Measurements from ENCODE around the gene TRIOBP.
A peak's percentile ranks its signal among the peaks of the same experiment; 100 is the strongest.
"Not testable (repeated sequence)": the region's sequence is repeated elsewhere in the genome, so short reads cannot be mapped to it uniquely, and the experiment has no call there.

Gene TRIOBP, protein sequence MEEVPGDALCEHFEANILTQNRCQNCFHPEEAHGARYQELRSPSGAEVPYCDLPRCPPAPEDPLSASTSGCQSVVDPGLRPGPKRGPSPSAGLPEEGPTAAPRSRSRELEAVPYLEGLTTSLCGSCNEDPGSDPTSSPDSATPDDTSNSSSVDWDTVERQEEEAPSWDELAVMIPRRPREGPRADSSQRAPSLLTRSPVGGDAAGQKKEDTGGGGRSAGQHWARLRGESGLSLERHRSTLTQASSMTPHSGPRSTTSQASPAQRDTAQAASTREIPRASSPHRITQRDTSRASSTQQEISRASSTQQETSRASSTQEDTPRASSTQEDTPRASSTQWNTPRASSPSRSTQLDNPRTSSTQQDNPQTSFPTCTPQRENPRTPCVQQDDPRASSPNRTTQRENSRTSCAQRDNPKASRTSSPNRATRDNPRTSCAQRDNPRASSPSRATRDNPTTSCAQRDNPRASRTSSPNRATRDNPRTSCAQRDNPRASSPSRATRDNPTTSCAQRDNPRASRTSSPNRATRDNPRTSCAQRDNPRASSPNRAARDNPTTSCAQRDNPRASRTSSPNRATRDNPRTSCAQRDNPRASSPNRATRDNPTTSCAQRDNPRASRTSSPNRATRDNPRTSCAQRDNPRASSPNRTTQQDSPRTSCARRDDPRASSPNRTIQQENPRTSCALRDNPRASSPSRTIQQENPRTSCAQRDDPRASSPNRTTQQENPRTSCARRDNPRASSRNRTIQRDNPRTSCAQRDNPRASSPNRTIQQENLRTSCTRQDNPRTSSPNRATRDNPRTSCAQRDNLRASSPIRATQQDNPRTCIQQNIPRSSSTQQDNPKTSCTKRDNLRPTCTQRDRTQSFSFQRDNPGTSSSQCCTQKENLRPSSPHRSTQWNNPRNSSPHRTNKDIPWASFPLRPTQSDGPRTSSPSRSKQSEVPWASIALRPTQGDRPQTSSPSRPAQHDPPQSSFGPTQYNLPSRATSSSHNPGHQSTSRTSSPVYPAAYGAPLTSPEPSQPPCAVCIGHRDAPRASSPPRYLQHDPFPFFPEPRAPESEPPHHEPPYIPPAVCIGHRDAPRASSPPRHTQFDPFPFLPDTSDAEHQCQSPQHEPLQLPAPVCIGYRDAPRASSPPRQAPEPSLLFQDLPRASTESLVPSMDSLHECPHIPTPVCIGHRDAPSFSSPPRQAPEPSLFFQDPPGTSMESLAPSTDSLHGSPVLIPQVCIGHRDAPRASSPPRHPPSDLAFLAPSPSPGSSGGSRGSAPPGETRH (N-terminal part only)

DNA sequence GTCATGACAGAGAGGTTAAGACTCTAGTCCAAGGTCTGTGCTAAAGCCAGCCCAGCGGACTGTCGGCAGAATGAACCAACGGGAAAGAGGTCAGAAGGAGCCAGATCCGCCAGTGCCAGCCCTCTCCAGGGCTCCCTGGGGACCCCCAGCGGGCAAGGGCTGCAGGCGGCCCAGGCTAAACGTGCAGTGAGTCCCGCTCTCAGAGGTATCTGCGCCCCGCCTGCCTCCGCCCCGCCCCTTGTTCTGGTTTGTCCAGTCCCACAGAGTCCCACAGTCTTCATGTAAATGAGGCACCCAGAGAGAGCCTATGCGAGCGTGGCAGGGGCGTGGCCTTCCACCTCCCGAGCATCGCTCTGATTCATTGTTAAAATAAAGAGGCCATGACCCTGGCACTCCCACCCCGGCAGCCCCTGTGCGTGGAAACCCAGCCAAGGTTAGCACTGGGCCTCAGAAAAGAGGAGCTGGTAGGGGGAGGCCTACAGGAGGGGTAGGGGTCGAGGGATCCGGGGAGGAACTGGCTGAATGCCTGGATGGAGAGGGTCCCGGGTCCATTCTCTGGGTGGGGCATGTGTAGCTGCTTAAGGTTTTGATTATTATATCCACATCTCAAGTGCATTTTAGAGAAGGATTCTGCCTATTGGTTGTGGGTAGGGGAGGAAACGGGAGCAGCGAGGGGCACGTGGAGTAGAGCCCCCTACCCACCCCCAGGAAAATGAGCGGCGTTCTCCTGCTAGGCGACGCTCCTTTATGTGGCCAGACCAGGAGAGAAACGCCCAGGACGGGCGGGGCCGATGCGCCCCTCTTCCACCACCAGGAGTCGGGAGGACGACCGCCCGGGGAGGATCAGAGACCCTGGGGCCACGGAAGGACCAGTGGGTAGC lies at the start of gene TRIOBP:
Gene TRIOBP, plus strand, starts transcription at position 392 of the 881 bp plus-strand sequence. CDS start 4,318 bp downstream, outside the sequence.
- peak; percentile 88 to 90 for DNase-seq

DNA sequence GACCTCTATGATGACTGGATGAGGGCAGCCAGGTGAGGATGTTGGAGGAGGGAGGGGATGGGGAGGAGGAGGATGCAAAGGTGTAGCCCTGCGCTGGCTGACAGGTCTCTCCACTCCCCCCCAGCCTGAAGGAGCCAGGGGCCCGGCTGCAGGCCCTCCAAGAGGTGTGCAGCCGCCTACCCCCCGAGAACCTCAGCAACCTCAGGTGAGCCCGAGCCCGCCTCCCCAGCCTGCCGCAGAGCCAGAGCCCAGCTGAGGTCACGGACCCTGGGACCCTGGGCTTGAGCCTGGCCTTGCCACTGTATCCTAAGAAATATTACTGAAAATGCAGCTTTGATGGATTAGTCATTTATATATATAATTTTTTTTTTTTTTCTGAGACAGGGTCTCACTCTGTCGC lies 49.5 kb upstream of the TRIOBP start:
- no peak for DNase-seq

DNA sequence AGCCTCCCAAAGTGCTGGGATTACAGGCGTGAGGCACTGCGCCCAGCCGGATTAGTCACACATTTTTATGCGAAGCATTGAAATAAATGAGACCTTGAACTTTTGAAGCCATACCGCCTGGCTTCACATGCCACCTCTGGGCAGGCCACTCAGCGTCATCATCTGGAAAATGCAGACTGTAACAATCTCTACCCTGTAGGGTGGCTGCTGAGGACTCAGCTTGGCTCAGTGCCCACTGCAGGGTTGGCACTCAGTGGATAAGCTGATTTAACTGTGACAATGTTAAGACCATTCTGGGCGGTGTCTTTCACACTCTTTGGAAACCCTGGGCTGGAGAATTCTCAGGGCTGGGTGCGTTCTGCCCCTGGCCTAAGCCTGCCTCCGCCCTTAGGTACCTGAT lies 48.9 kb upstream of the TRIOBP start:
- DNase-seq = no peak

DNA sequence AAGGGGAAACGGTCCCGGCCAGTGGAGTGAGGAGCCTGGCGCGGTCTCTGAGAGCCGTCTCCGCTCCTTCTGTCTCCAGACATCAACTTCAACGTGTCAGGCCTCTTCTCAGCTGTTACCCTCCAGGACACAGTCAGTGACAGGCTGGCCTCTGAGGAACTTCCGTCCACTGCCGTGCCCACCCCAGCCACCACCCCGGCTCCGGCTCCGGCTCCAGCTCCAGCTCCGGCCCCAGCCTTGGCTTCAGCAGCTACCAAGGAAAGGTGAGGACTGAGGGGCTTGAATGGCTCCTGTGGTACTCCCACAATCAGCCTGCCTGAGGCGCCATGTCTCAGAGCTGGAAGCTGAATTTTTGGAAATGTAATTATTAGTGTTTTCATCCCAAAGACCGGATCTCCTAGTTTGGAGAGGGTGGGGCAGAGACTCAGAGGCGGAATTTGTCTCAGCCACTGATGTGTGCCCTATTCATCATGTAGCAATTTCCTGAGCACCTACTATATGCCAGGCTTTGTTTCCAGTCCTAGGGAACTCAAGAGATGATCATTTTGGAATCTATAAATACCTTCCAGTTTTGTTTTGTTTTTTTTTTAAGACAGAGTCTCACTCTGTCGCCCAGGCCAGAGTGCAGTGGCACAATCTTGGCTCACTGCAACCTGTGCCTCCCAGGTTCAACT lies 46.2 kb upstream of the TRIOBP start:
- DNase-seq = no peak

DNA sequence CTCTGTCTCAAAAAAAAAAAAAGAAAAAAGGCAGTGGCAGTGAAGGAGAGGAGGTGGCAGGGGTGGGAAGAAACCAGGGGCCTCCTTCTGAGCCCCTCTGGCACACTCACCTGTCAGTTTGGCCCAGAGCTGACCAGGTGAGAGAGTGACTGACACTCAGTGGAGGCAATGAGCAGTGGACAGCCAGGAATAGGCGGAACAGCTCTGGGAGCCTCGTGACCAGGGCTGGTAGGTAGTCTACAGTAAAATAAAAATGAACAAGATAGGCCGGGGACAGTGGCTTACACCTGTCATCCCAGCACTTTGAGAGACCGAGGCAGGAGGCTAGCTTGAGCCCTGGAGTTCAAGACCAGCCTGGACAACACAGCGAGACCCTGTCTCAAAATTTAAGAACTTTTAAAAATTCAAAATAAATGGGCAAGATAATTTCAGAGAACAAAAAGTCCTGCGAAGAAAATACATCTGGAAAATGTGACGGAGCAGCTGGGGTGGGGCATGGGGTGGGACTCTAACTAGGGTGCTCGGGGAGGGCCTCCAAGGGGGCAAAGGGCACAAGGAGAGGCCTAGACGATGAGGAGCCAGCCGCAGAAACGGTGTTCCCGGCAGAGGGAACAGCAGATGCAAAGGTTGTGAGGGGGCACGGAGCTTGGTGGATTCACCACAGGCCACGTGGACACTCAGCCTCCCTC lies 42.1 kb upstream of the TRIOBP start:
- DNase-seq = no peak

DNA sequence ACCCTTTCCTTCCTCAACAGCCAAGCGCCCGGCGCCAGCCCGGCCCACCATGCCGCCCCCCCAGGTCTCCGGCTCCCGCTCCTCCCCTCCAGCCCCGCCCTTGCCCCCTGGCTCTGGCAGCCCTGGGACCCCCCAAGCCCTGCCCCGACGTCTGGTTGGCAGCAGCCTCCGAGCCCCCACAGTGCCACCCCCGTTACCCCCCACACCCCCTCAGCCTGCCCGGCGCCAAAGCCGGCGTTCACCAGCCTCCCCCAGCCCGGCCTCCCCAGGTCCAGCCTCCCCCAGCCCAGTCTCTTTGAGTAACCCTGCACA lies 41.6 kb upstream of the TRIOBP start:
- DNase-seq = no peak

DNA sequence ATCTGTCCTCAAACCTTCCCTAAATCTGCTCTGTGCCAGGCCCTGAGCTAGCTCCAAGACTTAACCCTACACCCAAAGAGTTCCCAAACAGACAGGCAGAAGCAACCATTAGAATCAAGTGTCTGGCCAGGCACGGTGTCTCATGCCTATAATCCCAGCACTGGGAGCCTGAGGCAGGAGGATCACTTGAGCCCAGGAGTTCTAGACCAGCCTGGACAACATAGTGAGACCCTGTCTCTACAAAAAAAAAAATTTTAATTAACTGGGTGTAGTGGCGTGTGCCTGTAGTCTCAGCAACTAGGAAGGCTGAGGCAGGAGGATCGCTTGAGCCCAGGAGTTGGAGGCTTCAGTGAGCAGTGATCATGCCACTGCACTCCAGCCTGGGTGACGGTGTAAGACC lies 40.3 kb upstream of the TRIOBP start:
- DNase-seq = not testable (repeated sequence)

DNA sequence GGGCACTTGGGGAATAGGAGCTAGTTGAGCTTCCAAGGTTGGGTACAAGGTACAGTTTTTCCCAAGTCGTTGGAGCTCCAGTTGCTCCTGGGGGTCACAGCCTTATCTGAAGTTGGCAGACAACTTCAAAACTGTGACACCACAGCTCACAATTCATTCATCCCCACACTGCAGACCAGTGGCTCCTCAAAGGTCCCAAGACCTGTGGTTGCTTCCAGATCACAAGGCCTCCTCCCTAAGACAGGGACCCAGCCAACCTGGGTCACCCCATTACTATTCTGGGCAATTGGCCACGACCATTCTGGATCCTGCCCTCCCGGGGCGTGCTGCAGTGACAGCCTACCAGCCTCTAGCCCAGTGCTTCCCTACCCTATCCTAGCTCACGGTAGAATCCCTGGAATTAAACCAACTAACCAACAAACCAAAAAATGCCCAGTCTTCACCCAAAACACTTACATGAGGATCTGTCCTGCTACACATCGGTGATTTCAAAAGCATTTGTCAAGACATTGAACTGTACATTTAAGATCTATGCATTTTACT lies 39.2 kb upstream of the TRIOBP start:
- DNase-seq = no peak

DNA sequence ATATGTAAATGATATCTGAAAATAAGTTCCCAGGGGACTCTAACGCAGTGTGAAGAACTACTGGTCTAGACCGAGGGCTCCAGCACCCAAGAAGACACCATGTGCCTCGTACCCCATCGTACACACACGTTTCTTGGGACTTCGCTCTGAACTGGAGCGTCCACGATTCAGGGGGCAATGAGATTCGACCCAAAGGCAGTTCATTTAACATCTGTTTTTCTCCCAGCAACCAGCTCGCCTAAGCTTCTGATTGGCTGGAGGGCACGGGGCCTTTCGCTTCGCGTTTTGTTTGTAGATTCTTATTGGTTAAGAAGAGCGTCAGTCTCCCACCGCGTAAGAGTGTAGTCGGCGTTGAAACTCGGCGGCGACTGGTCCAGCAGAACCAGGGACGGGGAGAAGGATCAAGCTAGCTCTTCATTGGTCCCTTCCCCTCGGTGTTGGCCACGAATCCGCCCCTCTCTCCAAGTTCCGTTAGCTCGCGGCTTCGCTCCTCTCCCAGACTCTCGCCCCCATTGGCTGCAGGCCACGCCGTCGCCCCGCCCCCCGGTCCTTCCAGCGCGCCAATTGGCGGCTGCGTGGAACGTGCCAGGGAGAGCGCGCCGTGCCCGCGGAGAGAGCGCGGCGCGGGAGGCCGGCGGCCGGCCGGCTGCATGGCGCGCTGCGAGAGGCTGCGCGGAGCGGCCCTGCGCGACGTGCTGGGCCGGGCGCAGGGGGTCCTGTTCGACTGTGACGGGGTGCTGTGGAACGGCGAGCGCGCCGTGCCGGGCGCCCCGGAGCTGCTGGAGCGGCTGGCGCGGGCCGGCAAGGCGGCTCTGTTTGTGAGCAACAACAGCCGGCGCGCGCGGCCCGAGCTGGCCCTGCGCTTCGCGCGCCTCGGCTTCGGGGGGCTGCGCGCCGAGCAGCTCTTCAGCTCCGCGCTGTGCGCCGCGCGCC lies 38.4 kb upstream of the TRIOBP start, which contains the start of gene PDXP:
Gene PDXP, plus strand, starts transcription at position 591 of the 933 bp plus-strand sequence. Its CDS starts 60 bp downstream, at position 651.
- DNase-seq = peak; percentile 95 to 99

DNA sequence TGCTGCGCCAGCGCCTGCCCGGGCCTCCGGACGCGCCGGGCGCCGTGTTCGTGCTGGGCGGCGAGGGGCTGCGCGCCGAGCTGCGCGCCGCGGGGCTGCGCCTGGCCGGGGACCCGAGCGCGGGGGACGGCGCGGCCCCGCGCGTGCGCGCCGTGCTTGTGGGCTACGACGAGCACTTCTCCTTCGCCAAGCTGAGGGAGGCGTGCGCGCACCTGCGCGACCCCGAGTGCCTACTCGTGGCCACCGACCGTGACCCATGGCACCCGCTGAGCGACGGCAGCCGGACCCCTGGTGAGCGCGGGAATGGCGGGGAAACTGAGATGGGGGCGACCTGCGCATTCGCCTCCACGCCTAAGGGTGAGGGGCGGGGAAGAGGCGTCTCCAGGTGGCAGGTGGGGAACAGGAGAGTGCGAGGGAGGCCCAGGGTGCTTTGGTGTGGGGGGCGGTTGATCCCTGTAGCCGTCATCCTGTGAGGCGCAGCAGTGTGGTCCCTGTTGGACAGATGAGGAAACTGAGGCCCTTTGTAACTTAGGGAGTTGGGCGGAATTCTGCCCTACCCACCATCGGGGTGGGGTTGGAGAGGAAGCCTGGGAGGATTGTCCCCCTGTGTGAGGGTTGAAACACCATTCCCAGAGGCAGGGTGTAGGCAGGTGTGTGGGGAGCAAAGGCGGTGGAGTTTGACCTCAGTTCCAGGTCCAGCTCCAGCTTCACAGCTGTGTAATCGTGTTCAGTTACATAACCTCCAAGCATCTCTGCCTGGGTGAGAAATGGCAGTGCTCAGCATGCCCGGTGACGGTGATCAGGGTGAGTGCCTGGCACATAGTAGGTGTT lies 37.6 kb upstream of the TRIOBP start:
- peak in 1 of 2 experiments; percentile 16 for DNase-seq

DNA sequence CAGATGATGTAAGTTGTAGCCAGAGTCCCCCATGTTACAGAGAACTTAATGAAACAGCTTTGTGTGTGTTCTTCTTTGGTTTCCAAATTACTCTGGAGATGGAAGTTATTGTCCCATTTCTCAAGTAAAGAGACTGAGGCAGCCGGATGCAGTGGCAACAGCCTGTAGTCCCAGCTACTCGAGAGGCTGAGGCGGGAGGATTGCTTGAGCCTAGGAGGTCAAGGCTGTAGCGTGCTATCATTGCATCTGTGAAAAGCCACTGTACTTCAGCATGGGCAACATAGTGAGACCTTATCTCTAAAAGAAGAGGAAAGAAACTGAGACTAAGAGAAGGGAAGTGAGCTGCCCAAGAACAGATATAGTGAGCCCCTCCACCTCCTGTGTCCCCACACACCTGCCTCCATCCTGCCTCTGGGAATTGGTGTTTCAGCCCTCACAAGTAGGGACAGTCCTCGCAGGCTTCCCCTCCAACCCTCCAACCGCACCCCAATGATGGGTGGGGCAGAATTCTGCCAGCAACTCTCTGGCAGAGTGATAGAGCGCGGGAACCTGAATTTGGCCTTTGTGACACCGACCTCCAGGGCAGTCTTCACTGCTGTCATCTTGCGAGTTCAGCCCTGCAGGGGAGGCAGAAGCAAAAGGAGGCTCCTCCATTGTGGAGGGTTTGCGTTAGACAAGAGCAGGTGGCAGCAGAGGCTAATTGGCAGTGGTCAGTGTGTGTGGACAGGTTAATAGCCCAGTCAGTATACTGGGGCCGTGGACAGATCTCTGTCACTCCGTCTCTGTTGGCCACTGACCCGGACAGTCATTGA lies 36.7 kb upstream of the TRIOBP start:
- DNase-seq = no peak

DNA sequence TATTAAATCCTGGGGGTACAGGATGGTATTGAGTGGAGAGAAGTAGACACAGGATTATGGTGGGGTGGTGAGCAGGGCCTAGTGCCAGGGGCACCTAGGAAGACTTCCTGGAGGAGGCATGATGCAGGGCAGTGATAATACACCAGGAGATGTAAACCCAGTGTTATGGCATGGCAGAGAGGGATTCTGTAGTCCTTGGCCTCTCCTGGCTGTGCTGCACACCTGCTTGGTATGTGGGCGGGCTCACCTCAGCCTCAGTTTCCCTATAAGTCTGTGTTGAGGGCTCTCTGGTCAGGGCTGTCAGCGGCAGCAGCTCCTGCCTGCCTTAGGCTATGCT lies 36.2 kb upstream of the TRIOBP start:
- DNase-seq = no peak

DNA sequence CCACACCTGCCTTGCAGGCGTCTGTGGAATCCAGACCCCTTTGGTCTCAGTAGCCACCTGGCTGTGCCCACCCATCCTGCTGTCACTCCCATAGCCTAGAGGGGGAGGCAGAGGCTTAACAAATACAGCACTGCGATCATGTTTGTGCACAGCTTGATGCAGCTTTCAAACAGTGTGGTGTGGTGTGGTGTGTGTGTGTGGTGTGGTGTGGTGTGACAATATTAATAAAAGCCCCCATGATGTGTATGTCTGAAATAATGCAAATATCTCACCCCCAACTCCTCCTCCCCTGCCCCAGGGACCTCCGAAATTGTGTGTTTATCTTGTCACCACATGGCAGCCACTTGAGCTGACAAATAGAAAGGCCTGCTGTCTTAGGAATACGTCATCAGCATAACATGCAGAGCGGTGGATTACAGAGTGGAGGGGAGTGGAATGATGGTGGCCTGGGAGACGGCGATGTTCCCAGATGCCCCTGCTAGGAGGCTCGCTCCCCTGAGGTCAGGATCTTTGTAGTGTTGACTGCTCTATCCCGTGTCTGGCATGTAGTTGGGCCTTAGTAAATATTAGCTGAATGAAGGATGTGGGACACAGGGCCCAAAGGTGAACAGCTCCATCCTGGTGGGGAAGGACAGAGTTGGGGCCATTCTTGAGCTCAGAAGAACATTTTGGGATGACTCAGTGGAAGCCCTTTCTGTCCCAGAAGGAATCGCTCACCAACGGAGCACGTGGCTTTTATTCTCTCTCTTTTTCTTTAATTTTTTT lies 35.5 kb upstream of the TRIOBP start:
- peak; percentile 13 to 65 for DNase-seq

DNA sequence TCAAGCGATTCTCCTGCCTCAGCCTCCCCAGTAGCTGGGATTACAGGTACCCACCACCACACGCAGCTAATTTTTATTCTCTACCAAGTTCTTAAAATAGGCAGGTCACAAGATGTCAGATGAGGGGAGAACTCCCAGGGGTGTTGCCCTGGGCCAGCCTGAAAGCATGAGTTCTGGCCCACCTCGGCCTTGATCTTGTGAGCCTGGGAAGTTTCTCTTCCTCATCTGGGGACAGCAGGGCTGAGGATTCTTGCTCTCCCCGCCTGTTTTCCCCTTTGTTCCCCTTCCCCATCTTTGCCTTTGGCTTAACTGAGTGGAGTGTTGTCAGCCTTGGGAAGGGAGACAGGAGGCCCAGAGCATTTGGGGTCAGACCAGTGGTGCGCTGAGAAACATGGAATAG lies 34.8 kb upstream of the TRIOBP start:
- DNase-seq = no peak

DNA sequence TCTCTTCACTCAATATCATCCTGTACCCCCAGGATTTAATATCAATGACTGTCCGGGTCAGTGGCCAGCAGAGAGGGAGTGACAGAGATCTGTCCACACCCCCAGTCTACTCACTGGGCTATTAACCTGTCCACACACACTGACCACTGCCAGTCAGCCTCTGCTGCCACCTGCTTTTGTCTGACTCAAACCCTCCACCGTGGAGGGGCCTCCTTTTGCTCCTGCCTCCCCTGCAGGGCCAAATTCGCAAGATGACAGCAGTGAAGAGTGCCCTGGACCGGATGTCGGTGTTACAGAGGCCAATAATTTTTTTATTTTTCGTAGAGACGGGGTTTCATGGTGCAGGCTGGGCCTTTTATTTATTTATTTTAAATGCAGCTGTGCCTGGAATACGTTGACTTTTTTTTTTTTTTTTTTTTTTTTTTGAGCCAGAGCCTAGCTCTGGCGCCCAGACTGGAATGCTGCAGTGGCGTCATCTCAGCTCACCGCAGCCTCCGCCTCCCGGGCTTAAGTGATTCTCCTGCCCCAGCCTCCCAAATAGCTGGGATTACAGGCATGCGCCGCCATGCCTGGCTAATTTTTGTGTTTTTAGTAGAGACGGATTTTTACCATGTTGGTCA lies 33.2 kb upstream of the TRIOBP start:
- DNase-seq = no peak

All from NCI-H2081 (cell line).